Ascending aorta (tissue), 2 donors: ENCODE measurements around the gene MEF2A. TPM values are rescaled to one million over a fixed set of nuclear protein-coding genes. Genes with fewer than 3 reads are reported as not detected.

Source experiments
- DNase-seq, 2 donors: peaks; one replicate each; pipeline ENCODE4 v3.0.0-alpha.2; 2019; ENCODE audit warnings: low spot score in 2 of 2
- H3K27ac ChIP-seq, 2 donors: fragments of 200-600 bp; sonication (generic); one replicate each; pipeline ENCODE4 v1.5.1; 2016 to 2017; ENCODE audit warnings: mild to moderate bottlenecking in 1 of 2
- H3K27me3 ChIP-seq: fragments of 200-600 bp; sonication (generic); one replicate; pipeline ENCODE4 v1.5.1; 2017
- H3K36me3 ChIP-seq, 2 donors: fragments of 200-600 bp; sonication (generic); one replicate each; pipeline ENCODE4 v1.5.1; 2016
- H3K4me1 ChIP-seq, 2 donors: fragments of 200-600 bp; sonication (generic); one replicate each; pipeline ENCODE4 v1.5.1; 2016 to 2017; ENCODE audit warnings: mild to moderate bottlenecking in 1 of 2
- H3K4me3 ChIP-seq, 2 donors: fragments of 200-600 bp; sonication (generic); one replicate each; pipeline ENCODE4 v1.5.1; 2016 to 2017; ENCODE audit warnings: mild to moderate bottlenecking in 1 of 2
- H3K9me3 ChIP-seq, 2 donors: fragments of 200-600 bp; sonication (generic); one replicate each; pipeline ENCODE4 v1.5.1; 2016
- intact Hi-C: fragments of 100-400 bp; cut with DNase I; formaldehyde crosslinking; loops from one replicate; pipeline ENCODE4 v1.15.1; 2023
- total RNA-seq: library from RNA; depleted of rRNA; stranded (reverse); fragments of >200 nt; gene quantifications from one replicate; pipeline ENCODE4 v1.1.0, GENCODE V29; 2016
- TF ChIP-seq, protein P1 (sequence below), 3 experiments: fragments of 200-600 bp in 2 of 3; fragments of 450-650 bp in 1 of 3; sonication (generic) in 2 of 3; IDR thresholded peaks; one replicate each; pipeline ENCODE4 v1.5.1; 2016 to 2019; ENCODE audit warnings: antibody characterized with exemption in 3 of 3, mild to moderate bottlenecking in 1 of 3, moderate library complexity in 1 of 3

MEF2A gene
- total RNA-seq, 1 donor from 2014 or later, result 99.4 TPM

DNA sequence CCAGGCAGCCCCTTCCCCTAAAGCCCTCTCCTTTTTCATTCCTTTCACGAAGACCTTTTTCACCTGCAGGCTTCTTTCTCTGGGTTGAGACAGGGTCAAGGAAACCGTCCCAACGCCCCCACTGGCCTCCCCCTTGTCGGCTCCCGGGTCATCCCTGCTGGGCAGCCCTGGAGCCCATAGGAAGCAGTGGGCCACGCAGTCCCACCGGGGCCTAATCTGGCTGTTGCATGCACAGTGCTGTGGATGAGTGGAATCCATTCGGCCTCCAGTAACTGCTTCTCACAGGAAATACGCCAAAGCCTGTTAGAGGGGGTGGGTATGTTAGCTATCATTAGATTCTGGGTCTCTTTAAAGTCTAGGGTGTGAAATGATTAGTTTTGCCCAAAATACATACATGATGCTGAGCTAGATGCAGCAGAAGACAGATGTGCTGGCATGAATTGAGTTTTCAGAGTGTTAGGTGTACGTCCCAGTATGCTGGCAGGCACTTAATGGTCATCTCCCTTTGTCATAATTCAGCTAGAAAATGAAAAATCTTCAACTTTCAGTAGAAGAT lies 150.8 kb downstream of the MEF2A start:
- Histone ChIP-seq H3K27ac (peak overlapping the region; percentile 66 to 77), H3K27me3 (no peaks in the 10 kb centered on the region), H3K36me3 (peaks cover 12 to 35% of the 10 kb centered on the region in 2 donors), H3K4me1 (peaks cover 7 to 27% of the 10 kb centered on the region in 2 donors), H3K9me3 (no peaks in the 10 kb centered on the region), H3K4me3 (peak overlapping the region in 1 of 2 donors; percentile 25)
- intact Hi-C loops, result no loop called here
- no peak for DNase-seq
- TF ChIP-seq, protein P1, sequence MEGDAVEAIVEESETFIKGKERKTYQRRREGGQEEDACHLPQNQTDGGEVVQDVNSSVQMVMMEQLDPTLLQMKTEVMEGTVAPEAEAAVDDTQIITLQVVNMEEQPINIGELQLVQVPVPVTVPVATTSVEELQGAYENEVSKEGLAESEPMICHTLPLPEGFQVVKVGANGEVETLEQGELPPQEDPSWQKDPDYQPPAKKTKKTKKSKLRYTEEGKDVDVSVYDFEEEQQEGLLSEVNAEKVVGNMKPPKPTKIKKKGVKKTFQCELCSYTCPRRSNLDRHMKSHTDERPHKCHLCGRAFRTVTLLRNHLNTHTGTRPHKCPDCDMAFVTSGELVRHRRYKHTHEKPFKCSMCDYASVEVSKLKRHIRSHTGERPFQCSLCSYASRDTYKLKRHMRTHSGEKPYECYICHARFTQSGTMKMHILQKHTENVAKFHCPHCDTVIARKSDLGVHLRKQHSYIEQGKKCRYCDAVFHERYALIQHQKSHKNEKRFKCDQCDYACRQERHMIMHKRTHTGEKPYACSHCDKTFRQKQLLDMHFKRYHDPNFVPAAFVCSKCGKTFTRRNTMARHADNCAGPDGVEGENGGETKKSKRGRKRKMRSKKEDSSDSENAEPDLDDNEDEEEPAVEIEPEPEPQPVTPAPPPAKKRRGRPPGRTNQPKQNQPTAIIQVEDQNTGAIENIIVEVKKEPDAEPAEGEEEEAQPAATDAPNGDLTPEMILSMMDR (IDR thresholded peaks at IDR 0.05), result no peak

- intact Hi-C loops, result no loop called here
- Histone ChIP-seq H3K9me3 (no peaks in the 10 kb centered on the region), H3K36me3 (peaks cover 10 to 28% of the 10 kb centered on the region in 2 donors), H3K4me1 (peaks cover 2 to 20% of the 10 kb centered on the region in 2 donors), H3K4me3 (peak overlapping the region in 1 of 2 donors; percentile 25), H3K27ac (peak overlapping the region; percentile 66 to 77), H3K27me3 (no peaks in the 10 kb centered on the region)
- DNase-seq, result no peak
- TF ChIP-seq, protein P1 (IDR thresholded peaks at IDR 0.05), result no peak
These were observed 151.6 kb downstream of the MEF2A start for GRCh38 chr15:99717161-99718009.

DNA sequence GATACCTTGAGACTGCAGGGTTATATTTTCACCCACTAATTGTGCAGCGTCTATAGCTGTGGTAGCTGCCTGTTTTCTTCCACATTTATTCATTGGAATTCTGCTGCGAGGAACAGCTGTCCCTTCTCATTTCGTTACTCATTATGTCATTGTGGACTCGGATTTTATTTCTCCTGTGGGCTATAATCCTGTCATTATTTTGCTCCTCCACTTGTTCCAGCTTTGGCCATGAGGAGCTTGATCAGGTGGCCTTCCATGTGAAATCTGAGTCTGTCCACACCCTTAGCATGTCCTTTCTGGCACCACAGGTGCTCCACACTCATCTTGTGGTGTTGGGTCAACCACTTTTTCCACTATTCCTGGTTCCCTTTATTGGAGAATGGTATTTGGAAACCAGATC lies 152.6 kb downstream of the MEF2A start:
- no peak for DNase-seq
- Histone ChIP-seq H3K9me3 (no peaks in the 10 kb centered on the region), H3K4me1 (peaks cover 2 to 20% of the 10 kb centered on the region in 2 donors), H3K36me3 (peaks cover 2 to 20% of the 10 kb centered on the region in 2 donors), H3K27me3 (no peaks in the 10 kb centered on the region), H3K4me3 (no peak overlapping the region), H3K27ac (no peak overlapping the region)
- intact Hi-C loops, result no loop called here
- TF ChIP-seq, protein P1 (IDR thresholded peaks at IDR 0.05), result no peak

DNA sequence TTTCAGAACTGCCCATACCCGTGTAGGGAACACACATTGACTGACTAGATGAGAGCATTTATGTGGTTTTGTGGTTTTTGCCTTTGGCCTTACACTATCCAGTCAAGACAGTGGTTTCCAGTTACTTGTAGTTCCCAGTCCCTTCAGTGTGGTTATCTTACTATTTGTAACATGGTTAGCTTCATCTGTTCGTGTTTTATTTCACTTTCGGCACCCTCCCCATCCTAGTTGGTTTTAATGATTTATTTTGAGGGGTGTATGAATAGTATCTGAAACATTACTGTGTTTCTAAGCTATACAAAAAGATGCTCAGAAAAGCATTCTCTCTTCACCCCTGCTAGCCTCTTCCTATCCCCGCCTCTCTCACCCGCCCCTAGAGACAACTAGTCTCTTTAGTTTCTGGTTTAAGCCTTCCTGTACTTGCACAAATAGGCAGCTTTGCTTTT lies 153.3 kb downstream of the MEF2A start:
- no peak overlapping the region for H3K27ac ChIP-seq
- H3K36me3 ChIP-seq, result peaks cover 2 to 17% of the 10 kb centered on the region in 2 donors
- no peak overlapping the region for H3K4me3 ChIP-seq
- H3K27me3 ChIP-seq, result no peaks in the 10 kb centered on the region
- no peak for DNase-seq
- no peaks in the 10 kb centered on the region for H3K9me3 ChIP-seq
- TF ChIP-seq, protein P1 (IDR thresholded peaks at IDR 0.05), result no peak
- H3K4me1 ChIP-seq, result peaks cover 2 to 20% of the 10 kb centered on the region in 2 donors
- intact Hi-C loops, result no loop called here

- H3K27me3 ChIP-seq, result no peaks in the 10 kb centered on the region
- TF ChIP-seq, protein P1 (IDR thresholded peaks at IDR 0.05), result no peak
- DNase-seq, result no peak
- no peak overlapping the region for H3K4me3 ChIP-seq
- intact Hi-C loops, result no loop called here
- peaks cover 2 to 18% of the 10 kb centered on the region in 2 donors for H3K4me1 ChIP-seq
- no peaks in the 10 kb centered on the region for H3K9me3 ChIP-seq
- H3K36me3 ChIP-seq, result peaks cover 0 to 6% of the 10 kb centered on the region in 2 donors
- H3K27ac ChIP-seq, result no peak overlapping the region
These were observed 154.7 kb downstream of the MEF2A start for GRCh38 chr15:99720533-99720932.
